ENCODE data around the gene SLC34A3. TPM values are rescaled to one million over a fixed set of nuclear protein-coding genes. Genes with fewer than 3 reads are reported as not detected.

The SLC34A3 gene
- total RNA-seq, 2 experiments from 2014 or later: not detected

- intact Hi-C loops (cut with micrococcal nuclease; ENCODE audit: unreplicated experiment): no loop called here
- Histone ChIP-seq H3K36me3 (ENCODE audit: insufficient read depth, low read length) (peaks cover 11% of the 10 kb centered on the region), H4K20me1 (ENCODE audit: insufficient read depth, low read length) (no peaks in the 10 kb centered on the region), H3K4me1 (ENCODE audit: insufficient read depth, low read length, poor library complexity, severe bottlenecking) (peaks cover 61% of the 10 kb centered on the region), H3K27ac (ENCODE audit: low read depth, low read length, poor library complexity, severe bottlenecking) (no peak overlapping the region), H3K4me2 (ENCODE audit: low read length) (no peak overlapping the region; the same call in 1 of the 2 replicates), H2AFZ (ENCODE audit: low read length) (no peak overlapping the region), H3K79me2 (ENCODE audit: insufficient read depth, low read depth, low read length) (no peaks in the 10 kb centered on the region), H3K9me2 (ENCODE audit: insufficient read depth, low read length) (no peaks in the 10 kb centered on the region), H3K4me3 (ENCODE audit: low read depth, low read length, poor library complexity, severe bottlenecking) (no peak overlapping the region), H3K9me3 (ENCODE audit: low read length) (no peaks in the 10 kb centered on the region)
- DNase-seq (ENCODE audit: low spot score): no peak
- ChIA-PET CTCF (ENCODE audit: unreplicated experiment) (no interaction called here), POLR2A (no interaction called here)
- no TSS peak for BruUV-seq (replicated peaks)
- TF ChIP-seq CTCF (conservative IDR thresholded peaks at IDR 0.05; ENCODE audit: low read length) (no peak), EZH2phosphoT487 (IDR thresholded peaks at IDR 0.05; ENCODE audit: borderline replicate concordance, low read depth, low read length) (no peak)
Measured at GRCh38 chr9:137280474-137281344, 50.0 kb downstream of the SLC34A3 start.

DNA sequence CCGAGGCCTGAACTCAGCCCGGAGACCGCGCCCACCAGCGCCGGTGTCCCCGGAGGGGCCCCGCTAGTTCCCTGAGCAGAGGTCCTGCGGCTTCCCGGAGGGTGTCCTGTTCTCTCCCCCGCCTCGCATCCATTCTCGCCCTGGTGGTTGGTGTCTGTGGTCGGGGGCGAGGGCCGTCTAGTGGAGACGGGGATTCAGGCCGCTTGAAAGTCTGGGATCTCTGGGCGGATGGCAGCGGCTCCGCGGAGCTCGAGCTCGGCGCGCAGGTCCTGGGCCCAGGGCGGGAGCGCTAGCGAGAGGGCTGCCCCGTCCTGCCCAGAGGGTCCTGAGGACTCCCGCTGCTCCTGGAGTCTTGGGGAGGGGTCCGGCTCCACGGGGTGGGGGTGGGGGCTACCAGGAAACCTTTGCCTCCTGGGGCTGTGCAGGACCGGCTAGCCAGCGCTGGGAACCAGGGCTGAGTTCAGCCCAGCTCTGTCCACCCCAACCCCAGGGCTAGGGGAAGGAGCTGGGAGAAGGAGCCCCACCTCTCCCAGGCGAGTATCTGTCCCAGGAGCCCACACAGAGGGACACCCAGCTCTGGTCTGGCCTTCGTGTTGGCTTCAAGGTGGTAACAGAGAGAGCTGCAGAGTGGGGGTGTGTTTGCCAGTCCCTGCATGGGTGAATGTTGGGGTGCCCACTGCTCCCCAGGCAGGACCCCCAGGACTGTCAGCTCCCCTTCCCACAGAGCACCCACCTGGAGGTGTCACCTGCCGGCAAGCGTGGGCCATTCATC is 50.8 kb downstream of the SLC34A3 start:
- ChIA-PET CTCF (ENCODE audit: unreplicated experiment) (no interaction called here), POLR2A (no interaction called here)
- no peaks in the 10 kb centered on the region for H3K79me2 ChIP-seq (ENCODE audit: insufficient read depth, low read depth, low read length)
- no peaks in the 10 kb centered on the region for H4K20me1 ChIP-seq (ENCODE audit: insufficient read depth, low read length)
- H2AFZ ChIP-seq (ENCODE audit: low read length): no peak overlapping the region
- no peaks in the 10 kb centered on the region for H3K9me2 ChIP-seq (ENCODE audit: insufficient read depth, low read length)
- peak overlapping the region; percentile 62 for H3K27ac ChIP-seq (ENCODE audit: low read depth, low read length, poor library complexity, severe bottlenecking)
- H3K4me3 ChIP-seq (ENCODE audit: low read depth, low read length, poor library complexity, severe bottlenecking): no peak overlapping the region
- no peak overlapping the region for H3K4me2 ChIP-seq (ENCODE audit: low read length)
- H3K9me3 ChIP-seq (ENCODE audit: low read length): no peaks in the 10 kb centered on the region; the same call in 1 of the 2 replicates
- H3K36me3 ChIP-seq (ENCODE audit: insufficient read depth, low read length): peaks cover 11% of the 10 kb centered on the region
- TF ChIP-seq CTCF (conservative IDR thresholded peaks at IDR 0.05; ENCODE audit: low read length) (no peak), EZH2phosphoT487 (IDR thresholded peaks at IDR 0.05; ENCODE audit: borderline replicate concordance, low read depth, low read length) (no peak)
- no TSS peak for BruUV-seq (replicated peaks)
- H3K4me1 ChIP-seq (ENCODE audit: insufficient read depth, low read length, poor library complexity, severe bottlenecking): peaks cover 61% of the 10 kb centered on the region
- DNase-seq (ENCODE audit: low spot score): no peak
- intact Hi-C loops (cut with micrococcal nuclease; ENCODE audit: unreplicated experiment): no loop called here

Other genes with a start within 250 kb of the SLC34A3 start
Only the 30 nearest of the 31 such genes appear.
- 63.5 and 66.5 TPM in 2 replicates for gene PAXX, start 238.5 kb upstream of the SLC34A3 start, total RNA-seq (2014; rRNA removed; shearing (Covaris generic))
- gene PAXX, start 238.5 kb upstream of the SLC34A3 start, total RNA-seq (2022): 45.7 and 46.3 TPM in 2 replicates
- not detected in 2 replicates for gene CLIC3, start 234.3 kb upstream of the SLC34A3 start, total RNA-seq (2014; rRNA removed; shearing (Covaris generic))
- gene CLIC3, start 234.3 kb upstream of the SLC34A3 start, total RNA-seq (2022): not detected in 2 replicates
- 2.4 and 4.1 TPM in 2 replicates for gene ABCA2, start 202.7 kb upstream of the SLC34A3 start, total RNA-seq (2014; rRNA removed; shearing (Covaris generic))
- 8.3 and 10.6 TPM in 2 replicates for gene ABCA2, start 202.7 kb upstream of the SLC34A3 start, total RNA-seq (2022)
- gene FUT7, start 198.8 kb upstream of the SLC34A3 start, total RNA-seq (2014; rRNA removed; shearing (Covaris generic)): not detected in 2 replicates
- 0.21 TPM in 1 of 2 replicates, not detected in the other for gene FUT7, start 198.8 kb upstream of the SLC34A3 start, total RNA-seq (2022)
- 0.21 and 0.32 TPM in 2 replicates for gene NPDC1, start 184.7 kb upstream of the SLC34A3 start, total RNA-seq (2014; rRNA removed; shearing (Covaris generic))
- gene NPDC1, start 184.7 kb upstream of the SLC34A3 start, total RNA-seq (2022): 0.38 and 0.39 TPM in 2 replicates
- gene ENTPD2, start 176.8 kb upstream of the SLC34A3 start, total RNA-seq (2014; rRNA removed; shearing (Covaris generic)): 0.16 TPM in 1 of 2 replicates, not detected in the other
- not detected in 2 replicates for gene ENTPD2, start 176.8 kb upstream of the SLC34A3 start, total RNA-seq (2022)
- gene SAPCD2, start 160.3 kb upstream of the SLC34A3 start, total RNA-seq (2014; rRNA removed; shearing (Covaris generic)): 65.9 and 74.0 TPM in 2 replicates
- 51.4 and 57.2 TPM in 2 replicates for gene SAPCD2, start 160.3 kb upstream of the SLC34A3 start, total RNA-seq (2022)
- gene UAP1L1, start 153.4 kb upstream of the SLC34A3 start, total RNA-seq (2014; rRNA removed; shearing (Covaris generic)): 5.3 and 5.7 TPM in 2 replicates
- gene UAP1L1, start 153.4 kb upstream of the SLC34A3 start, total RNA-seq (2022): 12.3 and 16.7 TPM in 2 replicates
- 22.5 and 32.7 TPM in 2 replicates for gene MAN1B1, start 143.9 kb upstream of the SLC34A3 start, total RNA-seq (2014; rRNA removed; shearing (Covaris generic))
- 38.8 and 43.4 TPM in 2 replicates for gene MAN1B1, start 143.9 kb upstream of the SLC34A3 start, total RNA-seq (2022)
- gene DPP7, start 116.2 kb upstream of the SLC34A3 start, total RNA-seq (2014; rRNA removed; shearing (Covaris generic)): 173 and 182 TPM in 2 replicates
- 154 TPM in 2 replicates for gene DPP7, start 116.2 kb upstream of the SLC34A3 start, total RNA-seq (2022)
- gene GRIN1, start 91.7 kb upstream of the SLC34A3 start, total RNA-seq (2014; rRNA removed; shearing (Covaris generic)): 0.06 TPM in 1 of 2 replicates, not detected in the other
- 0.15 and 0.55 TPM in 2 replicates for gene GRIN1, start 91.7 kb upstream of the SLC34A3 start, total RNA-seq (2022)
- 0.21 TPM in 1 of 2 replicates, not detected in the other for gene LRRC26, start 60.9 kb upstream of the SLC34A3 start, total RNA-seq (2014; rRNA removed; shearing (Covaris generic))
- not detected in 2 replicates for gene LRRC26, start 60.9 kb upstream of the SLC34A3 start, total RNA-seq (2022)
- gene TMEM210, start 58.8 kb upstream of the SLC34A3 start, total RNA-seq (2014; rRNA removed; shearing (Covaris generic)): not detected in 2 replicates
- gene TMEM210, start 58.8 kb upstream of the SLC34A3 start, total RNA-seq (2022): not detected in 2 replicates
- gene ANAPC2, start 42.3 kb upstream of the SLC34A3 start, total RNA-seq (2014; rRNA removed; shearing (Covaris generic)): 34.8 and 38.6 TPM in 2 replicates
- gene ANAPC2, start 42.3 kb upstream of the SLC34A3 start, total RNA-seq (2022): 89.6 and 90.4 TPM in 2 replicates
- 111 and 130 TPM in 2 replicates for gene SSNA1, start 42.2 kb upstream of the SLC34A3 start, total RNA-seq (2014; rRNA removed; shearing (Covaris generic))
- 71.0 and 75.1 TPM in 2 replicates for gene SSNA1, start 42.2 kb upstream of the SLC34A3 start, total RNA-seq (2022)
- gene TPRN, start 30.2 kb upstream of the SLC34A3 start, total RNA-seq (2014; rRNA removed; shearing (Covaris generic)): 9.0 and 10.3 TPM in 2 replicates
- gene TPRN, start 30.2 kb upstream of the SLC34A3 start, total RNA-seq (2022): 15.3 and 15.9 TPM in 2 replicates
- gene TMEM203, start 25.3 kb upstream of the SLC34A3 start, total RNA-seq (2014; rRNA removed; shearing (Covaris generic)): 55.1 and 58.2 TPM in 2 replicates
- 39.0 and 42.9 TPM in 2 replicates for gene TMEM203, start 25.3 kb upstream of the SLC34A3 start, total RNA-seq (2022)
- 30.4 and 35.9 TPM in 2 replicates for gene NDOR1, start 25.2 kb upstream of the SLC34A3 start, total RNA-seq (2014; rRNA removed; shearing (Covaris generic))
- 61.3 and 61.9 TPM in 2 replicates for gene NDOR1, start 25.2 kb upstream of the SLC34A3 start, total RNA-seq (2022)
- gene RNF208, start 8.7 kb upstream of the SLC34A3 start, total RNA-seq (2014; rRNA removed; shearing (Covaris generic)): 0.47 and 0.82 TPM in 2 replicates
- 4.4 and 5.5 TPM in 2 replicates for gene RNF208, start 8.7 kb upstream of the SLC34A3 start, total RNA-seq (2022)
- 1.1 and 1.7 TPM in 2 replicates for gene CYSRT1, start 5.7 kb upstream of the SLC34A3 start, total RNA-seq (2014; rRNA removed; shearing (Covaris generic))
- gene CYSRT1, start 5.7 kb upstream of the SLC34A3 start, total RNA-seq (2022): 2.9 and 3.7 TPM in 2 replicates
- gene RNF224, start 3.4 kb upstream of the SLC34A3 start, total RNA-seq (2014; rRNA removed; shearing (Covaris generic)): 0.13 TPM in 1 of 2 replicates, not detected in the other
- 0.30 TPM in 1 of 2 replicates, not detected in the other for gene RNF224, start 3.4 kb upstream of the SLC34A3 start, total RNA-seq (2022)
- 376 and 417 TPM in 2 replicates for gene TUBB4B, start 10.4 kb downstream of the SLC34A3 start, total RNA-seq (2014; rRNA removed; shearing (Covaris generic))
- gene TUBB4B, start 10.4 kb downstream of the SLC34A3 start, total RNA-seq (2022): 402 and 443 TPM in 2 replicates
- gene STPG3, start 20.4 kb downstream of the SLC34A3 start, total RNA-seq (2014; rRNA removed; shearing (Covaris generic)): 0.73 TPM in 1 of 2 replicates, not detected in the other
- gene STPG3, start 20.4 kb downstream of the SLC34A3 start, total RNA-seq (2022): 1.7 and 2.7 TPM in 2 replicates
- gene NELFB, start 24.4 kb downstream of the SLC34A3 start, total RNA-seq (2014; rRNA removed; shearing (Covaris generic)): 59.5 and 62.6 TPM in 2 replicates
- gene NELFB, start 24.4 kb downstream of the SLC34A3 start, total RNA-seq (2022): 74.8 and 76.1 TPM in 2 replicates
- 11.6 and 11.7 TPM in 2 replicates for gene TOR4A, start 46.8 kb downstream of the SLC34A3 start, total RNA-seq (2014; rRNA removed; shearing (Covaris generic))
- 19.7 and 22.3 TPM in 2 replicates for gene TOR4A, start 46.8 kb downstream of the SLC34A3 start, total RNA-seq (2022)
- 6.9 TPM in 2 replicates for gene NRARP, start 71.4 kb downstream of the SLC34A3 start, total RNA-seq (2014; rRNA removed; shearing (Covaris generic))
- 6.4 and 8.9 TPM in 2 replicates for gene NRARP, start 71.4 kb downstream of the SLC34A3 start, total RNA-seq (2022)
- 14.2 and 27.0 TPM in 2 replicates for gene EXD3, start 192.3 kb downstream of the SLC34A3 start, total RNA-seq (2014; rRNA removed; shearing (Covaris generic))
- gene EXD3, start 192.3 kb downstream of the SLC34A3 start, total RNA-seq (2022): 20.8 and 27.0 TPM in 2 replicates
- gene NOXA1, start 192.5 kb downstream of the SLC34A3 start, total RNA-seq (2014; rRNA removed; shearing (Covaris generic)): not detected in 2 replicates
- gene NOXA1, start 192.5 kb downstream of the SLC34A3 start, total RNA-seq (2022): not detected in 2 replicates
- gene ENTPD8, start 210.5 kb downstream of the SLC34A3 start, total RNA-seq (2014; rRNA removed; shearing (Covaris generic)): not detected in 2 replicates
- gene ENTPD8, start 210.5 kb downstream of the SLC34A3 start, total RNA-seq (2022): not detected in 2 replicates
- 15.8 and 20.3 TPM in 2 replicates for gene NSMF, start 228.4 kb downstream of the SLC34A3 start, total RNA-seq (2014; rRNA removed; shearing (Covaris generic))
- 29.0 and 29.8 TPM in 2 replicates for gene NSMF, start 228.4 kb downstream of the SLC34A3 start, total RNA-seq (2022)